ENCODE measurements around the gene NCL. TPM values are rescaled to one million over a fixed set of nuclear protein-coding genes. Genes with fewer than 3 reads are reported as not detected.

The NCL gene
- total and polyA plus RNA-seq, 2 of the 13 experiments (the other 11 are each of a cell fraction or from before 2014, with no cell fraction given): 105 to 779 TPM

DNA sequence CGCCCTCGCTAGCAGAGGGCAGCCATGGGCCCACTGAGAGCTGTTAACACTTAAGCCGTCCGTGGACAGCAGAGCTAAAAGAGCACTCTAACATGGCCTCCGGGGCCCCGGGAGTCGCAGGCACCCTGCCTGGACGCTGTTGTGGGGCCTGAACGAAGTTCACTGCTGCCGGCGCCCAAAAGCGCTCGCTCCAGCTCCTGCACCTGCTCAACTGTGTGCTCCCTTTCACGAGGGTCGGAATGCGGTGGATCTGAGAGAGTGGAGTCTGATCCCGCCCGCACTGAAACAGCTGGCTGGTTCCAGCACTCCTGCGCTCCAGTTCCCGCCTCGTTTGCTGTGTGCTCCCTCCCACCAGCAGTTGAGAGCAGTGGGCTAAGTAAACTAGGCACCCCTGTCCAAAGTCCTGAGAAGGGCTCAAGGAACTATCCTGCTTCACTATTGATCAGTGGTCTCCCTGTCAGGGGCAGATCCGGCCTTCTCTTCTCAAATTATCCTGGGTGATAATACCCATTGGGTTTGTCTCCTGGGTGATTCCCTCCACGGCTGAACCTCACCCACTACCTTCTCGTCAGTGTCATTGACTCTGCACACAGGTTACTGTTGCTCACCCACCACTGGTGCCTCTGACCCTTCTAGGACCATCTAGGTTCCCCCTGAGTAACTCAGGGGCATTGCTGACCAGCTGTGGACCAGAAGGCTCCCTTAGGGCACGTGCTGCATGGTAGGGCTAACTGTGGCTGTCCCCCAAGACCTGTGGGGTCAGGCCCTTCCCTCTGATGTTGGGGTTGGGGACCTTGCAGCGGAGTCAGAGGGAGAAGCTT is 45.3 kb downstream of the NCL start (continued):
- TF ChIP-seq RFX1 (IDR thresholded peaks at IDR 0.05) (no peak), ZNF605 (CRISPR knock-in tag; IDR thresholded peaks at IDR 0.05) (peak; percentile 44; the same call in 1 of the 2 replicates), ZNF724P (CRISPR knock-in tag; IDR thresholded peaks at IDR 0.05; ENCODE audit: borderline replicate concordance) (no peak), SOX6 (IDR thresholded peaks at IDR 0.05) (no peak), SOX6 (CRISPR knock-in tag; IDR thresholded peaks at IDR 0.05) (peak; percentile 66), ZNF329 (CRISPR knock-in tag; IDR thresholded peaks at IDR 0.05; ENCODE audit: low read depth) (no peak), CBX2 (IDR thresholded peaks at IDR 0.05; ENCODE audit: low read depth, low read length) (no peak), CBX2 (CRISPR knock-in tag; IDR thresholded peaks at IDR 0.05; ENCODE audit: low read depth) (0 out of 2 replicates have a peak, but pooled peaks have one; percentile 50), HOXD1 (CRISPR knock-in tag; IDR thresholded peaks at IDR 0.05) (no peak), ZBTB20 (CRISPR knock-in tag; IDR thresholded peaks at IDR 0.05; ENCODE audit: borderline replicate concordance, low read depth) (no peak), ZNF350 (CRISPR knock-in tag; IDR thresholded peaks at IDR 0.05; ENCODE audit: borderline replicate concordance, low read depth) (peak; percentile 81), SRSF4 (IDR thresholded peaks at IDR 0.05; ENCODE audit: low read depth, low read length, poor library complexity, severe bottlenecking) (no peak), ZNF468 (CRISPR knock-in tag; IDR thresholded peaks at IDR 0.05) (no peak), ISL2 (CRISPR knock-in tag; IDR thresholded peaks at IDR 0.05) (0 out of 2 replicates have a peak, but pooled peaks have one; percentile 43)
- TF ChIP-seq, protein P1, sequence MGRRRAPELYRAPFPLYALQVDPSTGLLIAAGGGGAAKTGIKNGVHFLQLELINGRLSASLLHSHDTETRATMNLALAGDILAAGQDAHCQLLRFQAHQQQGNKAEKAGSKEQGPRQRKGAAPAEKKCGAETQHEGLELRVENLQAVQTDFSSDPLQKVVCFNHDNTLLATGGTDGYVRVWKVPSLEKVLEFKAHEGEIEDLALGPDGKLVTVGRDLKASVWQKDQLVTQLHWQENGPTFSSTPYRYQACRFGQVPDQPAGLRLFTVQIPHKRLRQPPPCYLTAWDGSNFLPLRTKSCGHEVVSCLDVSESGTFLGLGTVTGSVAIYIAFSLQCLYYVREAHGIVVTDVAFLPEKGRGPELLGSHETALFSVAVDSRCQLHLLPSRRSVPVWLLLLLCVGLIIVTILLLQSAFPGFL (CRISPR knock-in tag; IDR thresholded peaks at IDR 0.05): 0 out of 2 replicates have a peak, but pooled peaks have one; percentile 24
- TF ChIP-seq, protein P2, sequence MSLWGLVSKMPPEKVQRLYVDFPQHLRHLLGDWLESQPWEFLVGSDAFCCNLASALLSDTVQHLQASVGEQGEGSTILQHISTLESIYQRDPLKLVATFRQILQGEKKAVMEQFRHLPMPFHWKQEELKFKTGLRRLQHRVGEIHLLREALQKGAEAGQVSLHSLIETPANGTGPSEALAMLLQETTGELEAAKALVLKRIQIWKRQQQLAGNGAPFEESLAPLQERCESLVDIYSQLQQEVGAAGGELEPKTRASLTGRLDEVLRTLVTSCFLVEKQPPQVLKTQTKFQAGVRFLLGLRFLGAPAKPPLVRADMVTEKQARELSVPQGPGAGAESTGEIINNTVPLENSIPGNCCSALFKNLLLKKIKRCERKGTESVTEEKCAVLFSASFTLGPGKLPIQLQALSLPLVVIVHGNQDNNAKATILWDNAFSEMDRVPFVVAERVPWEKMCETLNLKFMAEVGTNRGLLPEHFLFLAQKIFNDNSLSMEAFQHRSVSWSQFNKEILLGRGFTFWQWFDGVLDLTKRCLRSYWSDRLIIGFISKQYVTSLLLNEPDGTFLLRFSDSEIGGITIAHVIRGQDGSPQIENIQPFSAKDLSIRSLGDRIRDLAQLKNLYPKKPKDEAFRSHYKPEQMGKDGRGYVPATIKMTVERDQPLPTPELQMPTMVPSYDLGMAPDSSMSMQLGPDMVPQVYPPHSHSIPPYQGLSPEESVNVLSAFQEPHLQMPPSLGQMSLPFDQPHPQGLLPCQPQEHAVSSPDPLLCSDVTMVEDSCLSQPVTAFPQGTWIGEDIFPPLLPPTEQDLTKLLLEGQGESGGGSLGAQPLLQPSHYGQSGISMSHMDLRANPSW (CRISPR knock-in tag; IDR thresholded peaks at IDR 0.05; ENCODE audit: borderline replicate concordance): no peak
- TF ChIP-seq, protein P3, sequence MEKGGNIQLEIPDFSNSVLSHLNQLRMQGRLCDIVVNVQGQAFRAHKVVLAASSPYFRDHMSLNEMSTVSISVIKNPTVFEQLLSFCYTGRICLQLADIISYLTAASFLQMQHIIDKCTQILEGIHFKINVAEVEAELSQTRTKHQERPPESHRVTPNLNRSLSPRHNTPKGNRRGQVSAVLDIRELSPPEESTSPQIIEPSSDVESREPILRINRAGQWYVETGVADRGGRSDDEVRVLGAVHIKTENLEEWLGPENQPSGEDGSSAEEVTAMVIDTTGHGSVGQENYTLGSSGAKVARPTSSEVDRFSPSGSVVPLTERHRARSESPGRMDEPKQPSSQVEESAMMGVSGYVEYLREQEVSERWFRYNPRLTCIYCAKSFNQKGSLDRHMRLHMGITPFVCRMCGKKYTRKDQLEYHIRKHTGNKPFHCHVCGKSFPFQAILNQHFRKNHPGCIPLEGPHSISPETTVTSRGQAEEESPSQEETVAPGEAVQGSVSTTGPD (CRISPR knock-in tag; IDR thresholded peaks at IDR 0.05): no peak
- TF ChIP-seq, protein P4, sequence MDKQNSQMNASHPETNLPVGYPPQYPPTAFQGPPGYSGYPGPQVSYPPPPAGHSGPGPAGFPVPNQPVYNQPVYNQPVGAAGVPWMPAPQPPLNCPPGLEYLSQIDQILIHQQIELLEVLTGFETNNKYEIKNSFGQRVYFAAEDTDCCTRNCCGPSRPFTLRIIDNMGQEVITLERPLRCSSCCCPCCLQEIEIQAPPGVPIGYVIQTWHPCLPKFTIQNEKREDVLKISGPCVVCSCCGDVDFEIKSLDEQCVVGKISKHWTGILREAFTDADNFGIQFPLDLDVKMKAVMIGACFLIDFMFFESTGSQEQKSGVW (CRISPR knock-in tag; IDR thresholded peaks at IDR 0.05; ENCODE audit: borderline replicate concordance): no peak
- TF ChIP-seq, protein P5, sequence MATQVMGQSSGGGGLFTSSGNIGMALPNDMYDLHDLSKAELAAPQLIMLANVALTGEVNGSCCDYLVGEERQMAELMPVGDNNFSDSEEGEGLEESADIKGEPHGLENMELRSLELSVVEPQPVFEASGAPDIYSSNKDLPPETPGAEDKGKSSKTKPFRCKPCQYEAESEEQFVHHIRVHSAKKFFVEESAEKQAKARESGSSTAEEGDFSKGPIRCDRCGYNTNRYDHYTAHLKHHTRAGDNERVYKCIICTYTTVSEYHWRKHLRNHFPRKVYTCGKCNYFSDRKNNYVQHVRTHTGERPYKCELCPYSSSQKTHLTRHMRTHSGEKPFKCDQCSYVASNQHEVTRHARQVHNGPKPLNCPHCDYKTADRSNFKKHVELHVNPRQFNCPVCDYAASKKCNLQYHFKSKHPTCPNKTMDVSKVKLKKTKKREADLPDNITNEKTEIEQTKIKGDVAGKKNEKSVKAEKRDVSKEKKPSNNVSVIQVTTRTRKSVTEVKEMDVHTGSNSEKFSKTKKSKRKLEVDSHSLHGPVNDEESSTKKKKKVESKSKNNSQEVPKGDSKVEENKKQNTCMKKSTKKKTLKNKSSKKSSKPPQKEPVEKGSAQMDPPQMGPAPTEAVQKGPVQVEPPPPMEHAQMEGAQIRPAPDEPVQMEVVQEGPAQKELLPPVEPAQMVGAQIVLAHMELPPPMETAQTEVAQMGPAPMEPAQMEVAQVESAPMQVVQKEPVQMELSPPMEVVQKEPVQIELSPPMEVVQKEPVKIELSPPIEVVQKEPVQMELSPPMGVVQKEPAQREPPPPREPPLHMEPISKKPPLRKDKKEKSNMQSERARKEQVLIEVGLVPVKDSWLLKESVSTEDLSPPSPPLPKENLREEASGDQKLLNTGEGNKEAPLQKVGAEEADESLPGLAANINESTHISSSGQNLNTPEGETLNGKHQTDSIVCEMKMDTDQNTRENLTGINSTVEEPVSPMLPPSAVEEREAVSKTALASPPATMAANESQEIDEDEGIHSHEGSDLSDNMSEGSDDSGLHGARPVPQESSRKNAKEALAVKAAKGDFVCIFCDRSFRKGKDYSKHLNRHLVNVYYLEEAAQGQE (IDR thresholded peaks at IDR 0.05; ENCODE audit: borderline replicate concordance in 1 of 2, low read depth in 1 of 2, low read length in 2 of 2): peak in 1 of 2 experiments; percentile 75; a peak in 3 of 4 replicates

All from HepG2 (cell line).